MM.1S (cell line): Measurements from ENCODE around the gene SMCO4.
"Not testable (repeated sequence)": the region's sequence is repeated elsewhere in the genome, so short reads cannot be mapped to it uniquely, and the experiment has no call there.

Source experiments
- CTCF ChIP-seq: fragments of 300-600 bp; sonication (generic); IDR thresholded peaks from 2 replicates; pipeline ENCODE4 v1.5.1; 2016; ENCODE audit warnings: antibody characterized with exemption, low read length, mixed read lengths
- EZH2 ChIP-seq: fragments of 300-600 bp; sonication (generic); optimal IDR thresholded peaks from 2 replicates; pipeline ENCODE3; 2017; ENCODE audit warnings: low read depth, mild to moderate bottlenecking, antibody characterized with exemption, low read length, mixed read lengths
- EZH2phosphoT487 ChIP-seq: fragments of 300-600 bp; sonication (generic); IDR thresholded peaks from 2 replicates; pipeline ENCODE4 v1.6.1; 2018; ENCODE audit warnings: antibody characterized with exemption, low read length

- not testable (repeated sequence) for TF ChIP-seq CTCF, EZH2, EZH2phosphoT487
Measured at GRCh38 chr11:93587425-93587824, 44.2 kb upstream of the SMCO4 start.
